Activated T-cell treated with anti-CD3 and anti-CD28 coated beads for 1 hour (primary cell): ENCODE data around the gene ZCWPW1.
"Not testable (repeated sequence)": the region's sequence is repeated elsewhere in the genome, so short reads cannot be mapped to it uniquely, and the experiment has no call there.

ENCODE experiments used
- DNase-seq: peaks from one replicate; pipeline ENCODE4 v3.0.0-alpha.2; 2020; ENCODE audit warnings: low read depth

Gene ZCWPW1

DNA sequence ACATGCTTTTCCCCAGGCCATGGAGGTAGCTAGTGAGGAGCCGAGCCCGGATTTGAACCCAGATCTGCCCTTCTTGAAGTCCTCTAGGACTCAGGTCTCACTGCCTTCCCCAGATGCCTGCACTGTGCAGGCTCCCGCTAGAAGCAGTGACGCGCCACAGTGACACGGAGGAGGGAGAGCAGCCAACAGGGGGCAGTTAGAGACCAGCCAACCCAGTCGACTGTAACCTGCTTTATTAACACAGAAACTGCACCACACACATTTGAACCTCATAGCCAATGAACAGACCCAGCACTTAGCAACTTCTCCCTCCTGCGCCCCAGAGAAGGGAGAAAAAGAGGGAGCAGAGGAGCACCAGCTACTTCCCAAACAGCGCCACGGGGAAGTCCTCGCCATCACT, 27.8 kb downstream of the ZCWPW1 start:
- no peak for DNase-seq

DNA sequence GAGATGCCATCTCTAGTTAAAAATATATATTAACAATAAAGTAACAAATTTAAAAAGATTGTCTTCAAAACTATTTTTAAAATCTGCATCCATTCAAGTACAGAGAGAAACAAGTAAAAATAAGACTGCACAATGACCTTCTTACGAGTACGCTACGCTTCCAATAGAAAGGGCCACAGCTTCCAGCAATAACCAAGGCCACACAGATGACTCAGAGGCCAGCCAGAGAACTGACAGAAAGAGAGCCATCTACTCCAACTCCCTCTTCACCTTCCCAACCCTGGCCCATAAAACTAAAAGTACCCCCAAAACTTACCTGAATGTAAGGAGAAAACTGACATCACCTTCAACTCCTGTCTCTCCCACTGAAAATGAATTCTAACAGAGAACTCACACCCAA, 28.5 kb downstream of the ZCWPW1 start:
- no peak for DNase-seq

DNA sequence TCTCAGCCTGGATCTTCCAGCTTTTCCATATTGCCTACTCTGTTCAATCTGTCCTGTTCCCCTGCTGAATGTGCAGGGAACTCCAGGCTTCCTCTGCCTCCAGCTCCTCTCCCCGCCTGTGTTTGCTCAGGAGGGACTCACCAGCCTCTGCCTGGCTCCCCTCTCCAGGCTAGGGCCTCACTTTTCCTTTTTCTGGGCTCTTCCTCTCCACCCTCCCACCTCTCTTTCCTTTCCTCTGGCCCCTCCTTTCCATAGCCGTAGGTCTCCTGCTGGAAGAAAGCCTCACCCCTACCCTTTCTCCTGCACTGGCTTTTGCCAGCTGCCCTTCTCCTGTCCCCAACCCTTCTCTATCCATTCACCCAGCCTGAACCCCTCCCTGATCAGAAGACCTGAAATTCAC, 30.3 kb downstream of the ZCWPW1 start:
- no peak for DNase-seq

GRCh38 chr7:100397315-100398081, 31.0 kb downstream of the ZCWPW1 start:
- DNase-seq = no peak

DNA sequence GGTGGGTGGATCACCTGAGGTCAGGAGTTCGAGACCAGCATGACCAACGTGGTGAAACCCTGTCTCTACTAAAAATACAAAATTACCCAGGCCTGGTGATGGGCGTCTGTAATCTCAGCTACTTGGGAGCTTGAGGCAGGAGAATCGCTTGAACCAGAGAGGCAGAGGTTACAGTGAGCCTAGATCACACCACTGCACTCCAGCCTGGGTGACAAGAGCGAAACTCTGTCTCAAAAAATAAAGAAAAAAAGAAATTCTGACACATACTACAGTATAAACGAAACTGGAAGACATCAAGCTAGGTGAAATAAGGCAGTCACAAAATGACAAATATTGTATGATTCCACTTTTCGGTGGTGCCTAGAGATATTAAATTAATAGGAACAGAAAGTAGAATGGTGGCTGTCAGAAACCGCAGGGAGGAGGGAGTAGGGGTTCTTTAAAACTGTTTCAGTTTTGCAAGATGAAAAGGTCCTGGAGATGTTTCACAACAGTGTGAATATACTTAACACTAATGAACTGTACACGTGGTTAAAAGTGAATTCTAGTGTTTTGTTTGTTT, 32.0 kb downstream of the ZCWPW1 start:
- DNase-seq = no peak

DNA sequence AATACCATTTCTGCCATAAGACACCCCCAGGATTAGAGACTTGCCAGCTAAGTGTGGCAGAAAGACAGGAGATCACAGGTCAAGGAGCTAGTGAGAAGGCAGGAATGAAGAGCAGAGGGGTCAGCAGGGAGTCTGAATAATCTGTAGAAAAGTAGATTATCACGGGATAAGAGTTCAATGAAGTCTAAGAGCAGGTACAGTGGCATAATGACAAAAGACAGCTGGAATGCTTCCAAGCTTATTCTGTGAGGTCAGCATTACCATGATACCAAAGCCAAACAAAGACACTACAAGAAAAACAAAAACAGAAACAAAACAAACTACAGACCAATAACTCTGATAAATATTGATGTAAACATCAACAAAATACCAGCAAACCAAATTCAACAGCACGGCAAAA, 34.4 kb downstream of the ZCWPW1 start:
- no peak for DNase-seq

- DNase-seq = no peak
These were observed 35.1 kb downstream of the ZCWPW1 start for GRCh38 chr7:100393233-100393905.

DNA sequence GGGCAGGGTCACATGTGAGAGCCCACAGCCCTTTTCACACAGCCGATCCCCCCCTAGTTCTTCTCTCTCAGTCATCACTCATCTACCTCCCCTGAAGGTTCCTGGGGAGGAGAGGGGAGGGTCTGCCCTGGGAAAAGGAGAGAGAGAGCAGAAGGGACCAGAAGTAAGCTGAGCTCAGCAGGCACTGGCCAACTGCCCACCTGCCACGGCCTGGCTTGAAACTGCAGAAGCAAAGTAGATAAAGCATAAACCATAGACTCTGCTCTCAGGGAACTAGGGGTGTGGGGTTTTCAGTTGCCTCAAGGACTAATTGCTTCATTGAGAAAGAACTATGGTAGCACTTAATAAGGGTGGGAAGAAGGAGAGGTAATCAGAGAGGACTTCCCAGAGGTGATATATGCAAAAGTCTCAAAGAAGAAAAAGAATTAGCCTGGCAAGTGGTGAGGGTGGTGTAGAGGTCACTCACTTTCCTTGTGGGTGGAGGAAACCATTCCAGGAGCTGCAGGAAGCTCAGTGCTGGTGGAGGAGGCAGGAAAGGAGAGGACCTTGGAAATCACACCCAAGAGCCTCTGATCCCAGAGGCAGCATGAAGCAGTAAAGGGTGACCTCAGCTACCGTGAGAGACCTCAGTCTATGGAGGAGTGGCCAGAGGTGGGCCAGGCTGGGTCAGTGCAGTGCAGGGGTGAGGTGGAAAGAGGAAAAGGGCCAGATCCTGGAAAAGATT, 38.1 kb downstream of the ZCWPW1 start:
- DNase-seq = no peak

- no peak for DNase-seq
These were observed 38.9 kb downstream of the ZCWPW1 start for GRCh38 chr7:100389437-100390088.

DNA sequence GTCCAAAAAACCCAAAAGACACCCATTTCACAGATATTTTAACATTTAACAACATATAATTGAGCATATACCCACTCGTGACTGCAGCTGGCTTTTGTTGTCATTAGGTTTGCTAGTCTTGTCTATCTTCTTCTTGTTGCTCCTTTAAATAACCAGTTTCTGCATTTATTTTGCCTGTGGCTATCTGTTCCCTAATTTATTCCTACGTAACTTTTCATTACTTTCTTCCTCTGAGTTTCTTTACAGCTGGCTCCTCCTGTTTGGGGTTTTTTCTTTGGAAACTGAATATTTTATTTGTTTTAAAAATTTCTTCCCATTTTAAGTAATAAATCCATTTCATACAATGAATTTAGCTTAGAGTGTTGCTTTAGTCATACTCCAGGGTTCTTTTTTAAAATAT, 40.8 kb downstream of the ZCWPW1 start:
- DNase-seq = no peak

- no peak for DNase-seq
These were observed 41.6 kb downstream of the ZCWPW1 start for GRCh38 chr7:100386940-100387339.

DNA sequence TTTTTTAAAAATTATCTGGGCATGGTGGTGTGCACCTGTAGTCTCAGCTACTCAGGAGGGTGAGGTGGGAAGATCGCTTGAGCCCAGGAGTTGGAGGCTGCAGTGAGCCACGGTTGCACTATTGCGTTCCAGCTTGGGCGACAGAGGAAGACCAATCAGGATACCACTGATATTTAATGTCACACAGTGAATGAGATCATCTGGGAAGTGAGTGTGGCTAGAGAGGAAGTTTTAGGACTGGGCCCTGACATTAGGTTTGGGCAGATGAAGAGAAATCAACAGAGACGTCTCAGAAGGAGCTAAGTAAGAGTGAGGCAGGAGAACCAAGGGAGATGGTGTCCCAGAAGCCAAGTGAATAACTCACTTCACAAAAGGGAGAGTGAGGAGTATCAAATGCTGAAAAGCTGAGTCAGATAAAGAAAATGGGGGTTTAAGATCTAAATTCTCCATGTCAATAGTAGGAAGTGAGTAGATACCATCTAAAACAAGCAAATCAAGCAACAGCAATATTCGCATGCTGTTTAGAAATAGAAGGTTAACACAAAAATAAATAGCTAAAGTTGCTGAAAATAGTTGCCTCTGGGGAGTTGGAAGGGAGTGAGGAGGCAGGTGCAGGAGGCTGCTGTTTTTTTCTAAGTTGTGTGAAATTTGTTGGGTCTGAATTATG, 43.7 kb downstream of the ZCWPW1 start:
- DNase-seq = no peak

DNA sequence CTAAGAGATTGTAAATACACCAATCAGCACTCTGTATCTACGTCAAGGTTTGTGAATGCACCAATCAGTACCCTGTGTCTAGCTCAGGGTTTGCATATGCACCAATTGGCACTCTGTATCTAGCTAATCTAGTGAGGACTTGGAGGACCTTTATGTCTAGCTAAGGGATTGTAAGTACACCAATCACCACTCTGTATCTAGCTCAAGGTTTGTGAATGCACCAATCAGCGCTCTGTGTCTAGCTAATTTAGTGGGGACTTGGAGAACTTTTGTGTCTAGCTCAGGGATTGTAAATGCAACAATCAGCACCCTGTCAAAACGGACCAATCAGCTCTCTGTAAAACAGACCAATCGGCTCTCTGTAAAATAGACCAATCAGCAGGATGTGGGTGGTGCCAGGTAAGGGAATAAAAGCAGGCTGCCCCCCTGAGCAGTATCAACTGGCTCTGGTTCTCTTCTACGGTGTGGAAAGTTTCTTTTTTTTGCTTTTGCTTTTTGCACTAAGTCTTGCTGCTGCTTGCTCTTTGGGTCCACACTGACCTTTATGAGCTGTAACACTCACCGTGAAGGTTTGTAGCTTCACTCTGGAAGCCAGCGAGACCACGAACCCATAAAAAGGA, 46.2 kb downstream of the ZCWPW1 start:
- not testable (repeated sequence) for DNase-seq

GRCh38 chr7:100381531-100382233, 46.8 kb downstream of the ZCWPW1 start:
- not testable (repeated sequence) for DNase-seq

DNA sequence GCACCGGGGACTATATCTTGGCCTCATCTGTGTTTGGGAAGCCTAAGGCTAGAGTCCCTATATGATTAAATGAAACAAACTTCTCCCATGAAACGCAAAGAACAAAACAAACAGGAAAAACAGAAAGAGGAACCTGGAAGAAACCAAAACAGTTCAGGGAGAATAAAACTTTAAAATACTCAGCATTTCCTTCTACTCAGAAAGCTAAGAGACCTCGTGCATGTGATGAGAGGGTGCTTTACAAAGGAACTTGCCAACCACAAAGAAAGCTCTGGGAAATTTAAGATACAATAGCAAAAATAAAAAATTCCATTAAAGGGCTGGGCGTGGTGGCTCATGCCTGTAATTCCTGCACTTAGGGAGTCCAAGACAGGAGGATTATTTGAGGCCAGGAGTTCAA, 48.3 kb downstream of the ZCWPW1 start:
- no peak for DNase-seq

DNA sequence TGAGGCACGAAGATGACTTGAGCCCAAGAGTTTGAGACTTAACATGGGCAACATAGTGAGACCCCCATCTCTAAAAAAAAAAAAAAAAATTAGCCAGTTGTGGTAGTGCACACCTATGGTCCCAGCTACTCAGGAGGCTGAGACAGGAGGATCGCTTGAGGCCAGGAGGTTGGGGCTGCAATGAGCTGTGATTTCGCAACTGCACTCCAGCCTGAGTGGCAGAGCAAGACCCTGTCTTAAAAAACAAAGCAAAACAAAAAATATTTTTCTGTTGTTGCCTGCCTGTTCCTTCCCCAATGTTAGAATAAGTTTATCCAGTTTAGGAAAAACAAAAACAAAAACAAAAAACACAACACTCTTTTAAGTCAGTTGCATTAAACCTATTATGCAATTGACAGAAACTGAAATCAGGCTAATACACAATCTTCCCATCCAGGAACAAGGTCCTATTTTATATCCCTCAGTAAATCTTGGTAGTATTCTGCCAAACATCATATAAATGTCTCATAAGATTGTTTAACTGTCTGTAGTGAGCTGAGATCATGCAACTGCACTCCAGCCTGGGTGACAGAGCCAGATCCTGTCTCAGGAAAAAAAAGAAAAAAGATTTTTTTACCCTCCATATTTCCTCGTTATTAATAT, 50.3 kb downstream of the ZCWPW1 start:
- DNase-seq = no peak

- no peak for DNase-seq
These were observed 52.4 kb downstream of the ZCWPW1 start for GRCh38 chr7:100376066-100376465.

DNA sequence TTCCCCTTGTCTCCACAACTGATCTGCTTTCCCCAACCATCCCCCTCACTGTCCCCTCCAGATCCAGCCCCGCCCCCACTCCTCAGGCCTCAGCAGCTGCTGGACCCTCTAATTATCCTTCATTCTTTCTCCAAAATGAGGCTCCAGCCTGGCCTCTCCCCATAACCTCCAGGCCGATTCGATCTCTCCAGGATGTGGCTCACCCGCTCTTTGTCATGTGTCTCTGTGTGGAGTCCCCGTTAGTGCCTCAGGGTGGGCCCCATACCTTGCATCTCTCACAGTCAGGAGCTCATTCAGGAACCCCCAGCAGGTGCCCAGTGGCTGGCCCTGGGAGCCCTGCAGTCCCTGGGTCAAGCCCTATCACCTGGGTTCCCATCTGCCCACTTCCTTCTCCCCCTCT, 53.9 kb downstream of the ZCWPW1 start:
- no peak for DNase-seq

GRCh38 chr7:100373870-100374598, 54.5 kb downstream of the ZCWPW1 start:
- not testable (repeated sequence) for DNase-seq
